Mesodermal cell (in vitro differentiated cells): ENCODE data around the gene TAF15.

Experiments
- H3K27ac ChIP-seq: 2 replicates; pipeline ENCODE4 v1.7.0; 2013; ENCODE audit warnings: mild to moderate bottlenecking, low read depth, low read length, moderate library complexity; ENCODE audit not compliant: severe bottlenecking
- H3K36me3 ChIP-seq: 2 replicates; pipeline ENCODE4 v1.7.1; 2013; ENCODE audit warnings: mild to moderate bottlenecking, low read length, moderate library complexity; ENCODE audit not compliant: control insufficient read depth, insufficient read depth
- H3K4me1 ChIP-seq: one replicate; pipeline ENCODE4 v1.7.1; 2013; ENCODE audit warnings: mild to moderate bottlenecking, low read length; ENCODE audit not compliant: insufficient read depth, control insufficient read depth, poor library complexity, severe bottlenecking
- H3K4me3 ChIP-seq: 2 replicates; pipeline ENCODE4 v1.7.0; 2013; ENCODE audit warnings: low read length, control low read depth, mild to moderate bottlenecking; ENCODE audit not compliant: insufficient read depth, poor library complexity, severe bottlenecking; ENCODE audit errors: extremely low read depth
- H3K9me3 ChIP-seq: 2 replicates; pipeline ENCODE4 v1.7.1; 2013; ENCODE audit warnings: mild to moderate bottlenecking, low read length, moderate library complexity; ENCODE audit not compliant: control insufficient read depth
- WGBS, 2 experiments: methylation state at CpG; one replicate each; pipeline ENCODE4 v1.1.5; 2013; ENCODE audit warnings: missing lambda C conversion rate in 2 of 2; ENCODE audit not compliant: insufficient coverage in 2 of 2; 5-methylcytosine and 5-hydroxymethylcytosine counted together

The TAF15 gene

GRCh38 chr17:35768797-35769196, 40.5 kb upstream of the TAF15 start:
- peaks cover 25% of the 10 kb centered on the region for H3K4me1 ChIP-seq
- no peaks in the 10 kb centered on the region for H3K9me3 ChIP-seq
- no peak overlapping the region for H3K4me3 ChIP-seq
- WGBS, 2 experiments, result no CpG with 5 or more reads among the region's 2 CpGs
- no peaks in the 10 kb centered on the region for H3K36me3 ChIP-seq
- no peak overlapping the region for H3K27ac ChIP-seq

- Histone ChIP-seq H3K27ac (no peak overlapping the region), H3K4me1 (peaks cover 32% of the 10 kb centered on the region), H3K36me3 (no peaks in the 10 kb centered on the region), H3K9me3 (no peaks in the 10 kb centered on the region), H3K4me3 (no peak overlapping the region)
- 98% methylated on average over 41 to 43 of the region's 48 CpGs for WGBS, 2 experiments
Observed at GRCh38 chr17:35769895-35770486, 39.3 kb upstream of the TAF15 start.

DNA sequence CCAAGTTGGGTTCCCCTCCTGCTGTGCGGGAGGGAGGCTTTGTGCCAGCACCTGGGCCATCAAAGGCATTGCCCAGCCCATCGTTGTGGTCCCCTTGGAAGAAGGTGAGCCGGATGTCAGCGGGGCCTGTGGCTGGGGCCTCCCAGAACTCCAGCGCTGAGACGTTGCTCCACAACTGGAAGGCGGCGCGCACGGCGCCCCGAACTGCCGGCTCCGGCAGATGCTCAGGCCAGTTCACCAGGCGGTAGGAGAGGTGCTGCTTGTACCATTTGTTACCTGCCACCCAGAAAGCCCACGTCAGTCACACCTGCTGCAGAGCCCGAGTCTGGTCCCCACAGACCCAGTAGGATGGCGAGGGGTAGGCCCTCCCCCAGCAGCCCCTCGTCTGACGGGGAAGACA, 36.2 kb upstream of the TAF15 start:
- H3K9me3 ChIP-seq, result no peaks in the 10 kb centered on the region
- H3K4me3 ChIP-seq, result no peak overlapping the region
- no peak overlapping the region for H3K27ac ChIP-seq
- H3K36me3 ChIP-seq, result no peaks in the 10 kb centered on the region
- WGBS, 2 experiments, result 95 to 96% methylated on average over 19 to 20 of the region's 20 CpGs
- peaks cover 16% of the 10 kb centered on the region for H3K4me1 ChIP-seq

GRCh38 chr17:35773679-35774425, 35.4 kb upstream of the TAF15 start:
- H3K4me1 ChIP-seq, result peaks cover 18% of the 10 kb centered on the region
- H3K27ac ChIP-seq, result peak overlapping the region; percentile 49
- no peak overlapping the region for H3K4me3 ChIP-seq
- H3K36me3 ChIP-seq, result no peaks in the 10 kb centered on the region
- H3K9me3 ChIP-seq, result no peaks in the 10 kb centered on the region
- 86 to 88% methylated on average over 8 to 10 of the region's 10 CpGs for WGBS, 2 experiments

DNA sequence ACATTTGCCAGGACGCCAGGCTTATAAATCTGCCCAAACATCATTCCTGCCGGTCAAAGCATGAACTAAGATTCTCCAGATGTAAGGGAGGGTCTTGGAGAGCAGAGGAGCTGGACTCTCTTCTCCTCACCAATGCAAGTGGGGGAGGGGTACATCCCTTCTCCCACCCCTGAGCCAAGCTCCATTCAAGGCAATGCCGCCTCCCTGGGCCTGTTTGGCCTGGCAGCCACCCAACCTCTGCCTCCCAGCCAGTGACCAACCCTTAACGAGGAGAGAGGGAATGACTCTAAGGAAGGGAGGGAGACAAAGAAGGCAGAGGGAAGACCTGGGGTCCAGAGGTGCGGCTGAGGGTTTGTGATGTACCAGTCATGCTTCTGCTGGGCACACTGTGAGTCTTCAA, 34.8 kb upstream of the TAF15 start:
- Histone ChIP-seq H3K27ac (no peak overlapping the region), H3K9me3 (no peaks in the 10 kb centered on the region), H3K4me1 (peaks cover 19% of the 10 kb centered on the region), H3K4me3 (no peak overlapping the region), H3K36me3 (no peaks in the 10 kb centered on the region)
- WGBS, 2 experiments, result 88 to 100% methylated on average over 1 to 4 of the region's 5 CpGs

DNA sequence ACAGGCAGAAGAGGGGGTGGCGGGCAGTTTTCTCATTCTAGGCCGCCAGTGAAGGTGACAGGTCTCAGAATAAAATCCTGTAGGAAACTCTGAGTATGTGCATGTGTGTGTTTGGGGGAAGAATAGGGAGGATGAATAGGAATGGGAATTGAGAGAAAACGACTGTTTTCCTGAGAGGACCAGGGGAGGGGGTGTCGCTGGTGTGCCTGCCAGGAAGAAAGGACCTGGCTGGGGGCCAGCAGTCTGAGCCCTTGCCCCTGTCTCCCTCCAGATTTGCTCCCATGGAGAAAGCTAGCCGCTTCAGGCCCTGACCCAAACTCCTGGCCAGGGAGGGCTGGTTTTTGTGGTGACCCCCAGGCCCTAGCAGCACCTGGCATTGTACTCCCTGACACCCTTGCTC, 34.2 kb upstream of the TAF15 start:
- H3K4me1 ChIP-seq, result peaks cover 19% of the 10 kb centered on the region

GRCh38 chr17:35775583-35775982, 33.7 kb upstream of the TAF15 start:
- Histone ChIP-seq H3K9me3 (no peaks in the 10 kb centered on the region), H3K4me3 (no peak overlapping the region), H3K4me1 (peaks cover 19% of the 10 kb centered on the region), H3K36me3 (no peaks in the 10 kb centered on the region), H3K27ac (no peak overlapping the region)
- WGBS, 2 experiments, result 86 to 94% methylated on average over 3 of the region's 6 CpGs

More for the DNA sequence above, 34.2 kb upstream of the TAF15 start:
- Histone ChIP-seq H3K9me3 (no peaks in the 10 kb centered on the region), H3K27ac (no peak overlapping the region), H3K4me3 (no peak overlapping the region), H3K36me3 (no peaks in the 10 kb centered on the region)
- WGBS, 2 experiments, result 79 to 81% methylated on average over 2 to 4 of the region's 5 CpGs

GRCh38 chr17:35778641-35779196, 30.6 kb upstream of the TAF15 start:
- no peaks in the 10 kb centered on the region for H3K9me3 ChIP-seq
- no peak overlapping the region for H3K27ac ChIP-seq
- peaks cover 23% of the 10 kb centered on the region for H3K4me1 ChIP-seq
- H3K36me3 ChIP-seq, result no peaks in the 10 kb centered on the region
- no peak overlapping the region for H3K4me3 ChIP-seq
- WGBS, 2 experiments, result 93 to 96% methylated on average over 16 of the region's 16 CpGs

DNA sequence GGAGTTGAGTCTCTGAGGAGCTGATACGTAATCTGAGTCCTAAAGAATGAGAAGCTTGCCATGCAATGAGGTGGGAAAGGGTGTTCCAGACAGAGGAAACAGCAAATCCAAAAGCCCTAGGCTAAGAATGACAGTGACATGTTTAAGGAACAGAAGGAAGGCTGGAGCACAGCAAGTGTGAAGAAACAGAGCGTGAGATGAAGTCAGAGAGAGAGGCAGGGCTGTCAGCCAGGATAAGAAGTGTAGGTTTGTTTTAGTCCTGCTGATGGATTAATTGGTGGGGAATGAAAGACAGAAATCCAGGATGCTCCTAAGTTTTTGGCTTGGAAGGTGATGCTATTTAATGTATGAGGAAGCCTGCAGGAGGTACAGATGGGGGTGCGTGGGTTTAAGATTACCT, 28.3 kb upstream of the TAF15 start:
- WGBS, 2 experiments, result 72 to 88% methylated on average over 2 to 3 of the region's 3 CpGs
- H3K27ac ChIP-seq, result no peak overlapping the region
- no peaks in the 10 kb centered on the region for H3K36me3 ChIP-seq
- no peak overlapping the region for H3K4me3 ChIP-seq
- no peaks in the 10 kb centered on the region for H3K9me3 ChIP-seq
- H3K4me1 ChIP-seq, result peaks cover 13% of the 10 kb centered on the region

GRCh38 chr17:35784895-35785294, 24.4 kb upstream of the TAF15 start:
- no peak overlapping the region for H3K27ac ChIP-seq
- H3K4me3 ChIP-seq, result no peak overlapping the region
- H3K36me3 ChIP-seq, result no peaks in the 10 kb centered on the region
- WGBS, 2 experiments, result 100% methylated on average over 1 of the region's 2 CpGs
- H3K9me3 ChIP-seq, result no peaks in the 10 kb centered on the region
- H3K4me1 ChIP-seq, result peaks cover 39% of the 10 kb centered on the region

DNA sequence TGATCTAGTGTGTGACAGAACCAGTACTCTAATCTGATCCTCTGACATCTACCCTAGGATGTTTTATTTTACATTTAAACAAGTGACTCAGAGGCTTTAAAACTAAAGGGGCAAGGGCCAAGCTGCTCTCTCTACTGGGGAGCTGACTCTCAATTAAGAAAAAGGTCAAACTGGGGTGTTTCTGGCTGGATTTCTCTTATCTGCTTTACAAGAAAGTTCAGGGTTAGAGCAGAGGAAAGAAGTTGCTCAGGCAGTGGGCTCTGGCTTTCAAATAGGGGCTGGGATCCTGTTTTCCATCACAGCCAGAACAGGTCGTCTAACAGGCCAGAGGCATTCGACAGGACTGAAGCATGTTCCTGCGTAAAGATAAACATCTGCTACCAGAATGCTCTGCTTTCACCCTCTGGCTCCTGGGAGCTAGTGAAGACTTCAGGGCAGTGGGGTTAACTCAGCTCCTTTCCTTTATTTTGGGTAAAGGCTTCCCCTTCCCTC, 22.3 kb upstream of the TAF15 start:
- Histone ChIP-seq H3K4me1 (peaks cover 37% of the 10 kb centered on the region), H3K36me3 (no peaks in the 10 kb centered on the region), H3K9me3 (no peaks in the 10 kb centered on the region), H3K4me3 (no peak overlapping the region), H3K27ac (peak overlapping the region; percentile 96)
- 28 to 47% methylated on average over 2 to 3 of the region's 3 CpGs for WGBS, 2 experiments
